ENCODE measurements around the gene TFIP11. TPM values are rescaled to one million over a fixed set of nuclear protein-coding genes. Genes with fewer than 3 reads are reported as not detected.

TFIP11 gene
- total RNA-seq, 2 donors from 2014 or later: 21.9 to 33.2 TPM

DNA sequence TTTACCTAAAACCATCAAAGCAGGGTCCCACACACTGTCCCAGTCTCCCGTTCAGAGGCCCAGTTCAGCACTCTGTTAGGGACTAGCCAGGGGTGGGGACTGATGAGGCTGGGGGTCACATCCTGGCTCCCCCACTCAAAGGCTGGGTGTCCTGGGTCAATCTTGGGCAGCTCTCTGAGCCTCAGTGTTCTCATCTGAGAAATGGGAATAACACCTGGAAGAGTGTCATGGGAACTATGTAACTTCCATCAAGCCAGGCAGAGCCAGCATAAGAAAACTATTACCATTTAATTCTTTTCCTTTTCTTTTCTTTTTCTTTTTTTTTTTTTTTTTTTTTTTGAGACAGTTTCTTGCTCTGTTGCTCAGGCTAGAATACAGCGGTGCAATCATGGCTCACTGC is 39.3 kb upstream of the TFIP11 start:
- Histone ChIP-seq H3K27ac (no peak overlapping the region), H3K27me3 (replicated peaks; ENCODE audit: insufficient read depth) (no peaks in the 10 kb centered on the region), H3K36me3 (no peaks in the 10 kb centered on the region), H3K4me1 (replicated peaks) (no peaks in the 10 kb centered on the region), H3K9me3 (no peaks in the 10 kb centered on the region), H3K4me3 (no peak overlapping the region)
- intact Hi-C loops (cut with DNase I): no loop called here
- no peak for DNase-seq (ENCODE audit: low spot score)
- TF ChIP-seq POLR2A (IDR thresholded peaks at IDR 0.05) (no peak), CTCF (IDR thresholded peaks at IDR 0.05) (no peak), POLR2AphosphoS5 (IDR thresholded peaks at IDR 0.05) (no peak)
- 100% methylated on average over 2 of the region's 2 CpGs for WGBS

DNA sequence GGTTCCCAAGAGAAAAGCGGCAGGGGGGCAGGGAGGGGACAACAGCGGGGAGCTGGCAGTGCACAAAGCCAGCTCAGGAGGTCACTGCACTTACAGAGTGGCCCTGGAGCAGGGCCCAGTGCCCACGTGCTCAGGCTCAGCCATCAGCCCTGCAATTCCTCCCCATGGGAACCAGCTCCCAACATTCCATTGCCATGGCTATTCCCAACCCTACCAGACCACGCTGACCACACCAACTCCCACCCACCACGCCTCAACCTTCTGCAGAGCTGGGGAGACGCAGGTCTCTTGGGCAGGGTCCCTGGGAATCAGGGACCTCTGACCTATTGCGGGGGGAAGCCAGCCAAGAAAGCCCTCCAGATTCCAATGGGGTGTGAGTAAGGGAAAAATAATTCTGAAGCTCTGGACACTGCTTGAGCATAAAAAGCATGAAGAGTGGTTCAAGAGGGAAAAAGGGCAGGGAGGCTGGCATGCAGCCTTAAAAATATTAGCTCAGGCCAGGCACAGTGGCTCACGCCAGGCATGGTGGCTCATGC is 38.3 kb upstream of the TFIP11 start:
- intact Hi-C loops (cut with DNase I): no loop called here
- Histone ChIP-seq H3K4me1 (replicated peaks) (no peaks in the 10 kb centered on the region), H3K27me3 (replicated peaks; ENCODE audit: insufficient read depth) (no peaks in the 10 kb centered on the region), H3K9me3 (no peaks in the 10 kb centered on the region), H3K4me3 (no peak overlapping the region), H3K27ac (no peak overlapping the region), H3K36me3 (no peaks in the 10 kb centered on the region)
- TF ChIP-seq CTCF (IDR thresholded peaks at IDR 0.05) (no peak), POLR2A (IDR thresholded peaks at IDR 0.05) (no peak), POLR2AphosphoS5 (IDR thresholded peaks at IDR 0.05) (no peak)
- no peak for DNase-seq (ENCODE audit: low spot score)
- 71% methylated on average over 8 of the region's 8 CpGs for WGBS

- Histone ChIP-seq H3K4me3 (no peak overlapping the region), H3K27me3 (replicated peaks; ENCODE audit: insufficient read depth) (no peaks in the 10 kb centered on the region), H3K9me3 (no peaks in the 10 kb centered on the region), H3K27ac (no peak overlapping the region), H3K36me3 (no peaks in the 10 kb centered on the region), H3K4me1 (replicated peaks) (no peaks in the 10 kb centered on the region)
- 94% methylated on average over 4 of the region's 4 CpGs for WGBS
- DNase-seq (ENCODE audit: low spot score): no peak
- intact Hi-C loops (cut with DNase I): no loop called here
- no peak for TF ChIP-seq POLR2A (IDR thresholded peaks at IDR 0.05)
- TF ChIP-seq POLR2AphosphoS5 (IDR thresholded peaks at IDR 0.05): no peak
- TF ChIP-seq CTCF (IDR thresholded peaks at IDR 0.05): no peak
Observed at GRCh38 chr22:26549902-26550497, 37.7 kb upstream of the TFIP11 start.

DNA sequence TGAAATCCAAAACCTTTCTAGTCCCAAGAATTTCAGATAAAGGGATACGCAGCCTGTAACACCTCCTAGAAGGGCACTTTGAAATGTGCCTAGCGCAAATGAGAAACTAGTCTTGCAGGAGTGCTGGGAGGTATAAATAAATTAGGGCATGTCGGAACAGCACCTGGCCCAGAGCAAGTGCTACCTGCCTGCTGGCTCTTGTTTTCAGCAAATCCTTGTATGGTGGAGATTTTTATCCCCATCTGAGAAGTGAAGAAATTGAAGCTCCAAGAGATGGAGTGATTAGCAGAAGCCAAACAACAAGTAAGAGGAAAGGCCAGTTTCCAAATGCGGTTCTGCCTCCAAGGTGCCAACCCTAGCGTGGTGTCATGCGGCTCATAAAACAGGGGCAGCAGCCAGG is 36.7 kb upstream of the TFIP11 start:
- Histone ChIP-seq H3K27ac (peak overlapping the region; percentile 20 to 53), H3K27me3 (replicated peaks; ENCODE audit: insufficient read depth) (no peaks in the 10 kb centered on the region), H3K4me1 (replicated peaks) (no peaks in the 10 kb centered on the region), H3K4me3 (no peak overlapping the region), H3K9me3 (no peaks in the 10 kb centered on the region), H3K36me3 (no peaks in the 10 kb centered on the region)
- TF ChIP-seq POLR2A (IDR thresholded peaks at IDR 0.05) (no peak), POLR2AphosphoS5 (IDR thresholded peaks at IDR 0.05) (peak; percentile 87)
- peak; percentile 80 for DNase-seq (ENCODE audit: low spot score)
- intact Hi-C loops (cut with DNase I): no loop called here
- 41% methylated on average over 6 of the region's 6 CpGs for WGBS

DNA sequence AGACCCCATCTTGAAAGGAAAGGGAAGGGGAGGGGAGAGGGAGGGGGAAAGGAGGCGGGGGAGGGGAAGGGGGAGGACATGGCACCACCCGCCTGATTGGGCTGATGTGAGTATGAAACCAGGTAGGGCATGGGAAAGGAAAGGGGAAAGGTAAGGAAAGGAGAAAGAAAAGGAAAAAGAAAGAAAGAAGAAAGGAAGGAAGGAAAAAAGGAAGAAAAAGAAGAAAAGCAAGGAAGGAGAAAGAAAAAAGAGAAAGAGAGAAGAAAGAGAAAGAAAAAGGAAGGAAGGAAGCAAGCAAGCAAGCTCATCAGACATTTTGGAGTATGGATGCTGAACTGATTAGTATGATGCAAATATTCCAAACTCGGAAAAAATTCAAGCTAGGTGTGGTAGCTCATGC is 36.0 kb upstream of the TFIP11 start:
- no peak for DNase-seq (ENCODE audit: low spot score)
- no peaks in the 10 kb centered on the region for H3K4me1 ChIP-seq (replicated peaks)
- no peak overlapping the region for H3K4me3 ChIP-seq
- no peaks in the 10 kb centered on the region for H3K9me3 ChIP-seq
- H3K27me3 ChIP-seq (replicated peaks; ENCODE audit: insufficient read depth): no peaks in the 10 kb centered on the region
- no peak for TF ChIP-seq CTCF (IDR thresholded peaks at IDR 0.05)
- no peak for TF ChIP-seq POLR2AphosphoS5 (IDR thresholded peaks at IDR 0.05)
- TF ChIP-seq POLR2A (IDR thresholded peaks at IDR 0.05): no peak
- intact Hi-C loops (cut with DNase I): no loop called here
- H3K27ac ChIP-seq: peak overlapping the region; percentile 20 to 26
- no peaks in the 10 kb centered on the region for H3K36me3 ChIP-seq
- WGBS: 77% methylated on average over 3 of the region's 3 CpGs

All from prostate gland (tissue), 2 donors.